EL (cell line): ENCODE results near the gene ZNF296.

Source experiments
- DNase-seq: peaks from one replicate; pipeline ENCODE4 v3.0.0-alpha.2; 2016

ZNF296 gene

GRCh38 chr19:45102481-45102880, 26.2 kb upstream of the ZNF296 start:
- DNase-seq = no peak

- no peak for DNase-seq
These were observed 25.5 kb upstream of the ZNF296 start for GRCh38 chr19:45101806-45102205.

GRCh38 chr19:45100846-45101252, 24.6 kb upstream of the ZNF296 start:
- peak; percentile 29 for DNase-seq

- DNase-seq = no peak
These were observed 23.9 kb upstream of the ZNF296 start for GRCh38 chr19:45100201-45100600.

GRCh38 chr19:45099467-45100191, 23.4 kb upstream of the ZNF296 start:
- no peak for DNase-seq

- DNase-seq = no peak
These were observed 22.5 kb upstream of the ZNF296 start for GRCh38 chr19:45098521-45099466.

GRCh38 chr19:45097776-45098520, 21.7 kb upstream of the ZNF296 start:
- peak; percentile 94 for DNase-seq

- DNase-seq = no peak
These were observed 21.1 kb upstream of the ZNF296 start for GRCh38 chr19:45097450-45097775.

- no peak for DNase-seq
These were observed 20.4 kb upstream of the ZNF296 start for GRCh38 chr19:45096700-45097099.

- no peak for DNase-seq
These were observed 19.5 kb upstream of the ZNF296 start for GRCh38 chr19:45095496-45096413.

- DNase-seq = no peak
These were observed 18.4 kb upstream of the ZNF296 start for GRCh38 chr19:45094707-45095106.

GRCh38 chr19:45094137-45094536, 17.9 kb upstream of the ZNF296 start:
- DNase-seq = no peak

- DNase-seq = peak; percentile 96
These were observed 16.7 kb upstream of the ZNF296 start, which contains the start of gene PPP1R37 for GRCh38 chr19:45092747-45093678. Gene PPP1R37, plus strand, starts transcription at chr19:45093179. Its CDS starts 147 bp downstream, at chr19:45093326.

GRCh38 chr19:45091031-45091923, 15.0 kb upstream of the ZNF296 start:
- peak; percentile 99 for DNase-seq

GRCh38 chr19:45090606-45091005, 14.3 kb upstream of the ZNF296 start:
- no peak for DNase-seq

GRCh38 chr19:45090034-45090433, 13.8 kb upstream of the ZNF296 start:
- no peak for DNase-seq

GRCh38 chr19:45087531-45087930, 11.3 kb upstream of the ZNF296 start:
- no peak for DNase-seq

- no peak for DNase-seq
These were observed 10.2 kb upstream of the ZNF296 start for GRCh38 chr19:45086480-45086879.

GRCh38 chr19:45082170-45082569, 5.9 kb upstream of the ZNF296 start:
- DNase-seq = no peak

GRCh38 chr19:45079911-45080370, 3.7 kb upstream of the ZNF296 start:
- DNase-seq = no peak
